ENCODE measurements around the gene CCDC92B. TPM values are rescaled to one million over a fixed set of nuclear protein-coding genes. Genes with fewer than 3 reads are reported as not detected.
"Not testable (repeated sequence)": the region's sequence is repeated elsewhere in the genome, so short reads cannot be mapped to it uniquely, and the experiment has no call there.

Gene CCDC92B
- total RNA-seq, 6 donors from 2014 or later: 0.34 TPM; not detected in 4

DNA sequence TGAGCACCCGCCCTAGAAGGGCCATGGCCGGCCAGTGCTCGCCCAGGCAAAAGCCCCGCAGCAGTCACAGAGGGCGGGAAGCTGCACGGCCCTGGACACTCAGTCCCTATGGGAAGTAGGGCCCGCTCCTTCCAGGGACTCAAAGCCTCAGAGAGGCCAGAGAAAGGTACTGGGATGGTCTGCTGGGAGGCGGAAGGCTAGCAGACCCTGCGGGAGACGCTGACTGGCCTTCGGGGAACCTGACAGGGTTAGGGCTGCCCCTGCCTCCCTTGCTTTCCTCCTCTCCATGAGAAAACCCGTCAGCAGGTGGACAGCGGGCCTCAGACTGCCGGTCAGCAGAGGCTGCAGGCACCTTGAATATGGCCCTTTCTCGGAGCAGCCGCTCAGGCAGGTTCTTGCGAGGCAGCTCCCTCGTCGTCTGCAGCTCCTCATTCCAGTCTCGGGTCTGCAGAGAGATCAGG, 49.4 kb downstream of the CCDC92B start:
- Histone ChIP-seq H3K36me3 (peaks cover 40 to 93% (median 82%) of the 10 kb centered on the region in 4 donors), H3K27me3 (no peaks in the 10 kb centered on the region), H3K4me1 (no peaks in the 10 kb centered on the region), H3K27ac (no peak overlapping the region), H3K9me3 (no peaks in the 10 kb centered on the region), H3K4me3 (no peak overlapping the region)
- TF ChIP-seq POLR2AphosphoS5 (IDR thresholded peaks at IDR 0.05) (no peak), POLR2A (IDR thresholded peaks at IDR 0.05) (no peak), EP300 (IDR thresholded peaks at IDR 0.05) (no peak)
- TF ChIP-seq, protein P1, sequence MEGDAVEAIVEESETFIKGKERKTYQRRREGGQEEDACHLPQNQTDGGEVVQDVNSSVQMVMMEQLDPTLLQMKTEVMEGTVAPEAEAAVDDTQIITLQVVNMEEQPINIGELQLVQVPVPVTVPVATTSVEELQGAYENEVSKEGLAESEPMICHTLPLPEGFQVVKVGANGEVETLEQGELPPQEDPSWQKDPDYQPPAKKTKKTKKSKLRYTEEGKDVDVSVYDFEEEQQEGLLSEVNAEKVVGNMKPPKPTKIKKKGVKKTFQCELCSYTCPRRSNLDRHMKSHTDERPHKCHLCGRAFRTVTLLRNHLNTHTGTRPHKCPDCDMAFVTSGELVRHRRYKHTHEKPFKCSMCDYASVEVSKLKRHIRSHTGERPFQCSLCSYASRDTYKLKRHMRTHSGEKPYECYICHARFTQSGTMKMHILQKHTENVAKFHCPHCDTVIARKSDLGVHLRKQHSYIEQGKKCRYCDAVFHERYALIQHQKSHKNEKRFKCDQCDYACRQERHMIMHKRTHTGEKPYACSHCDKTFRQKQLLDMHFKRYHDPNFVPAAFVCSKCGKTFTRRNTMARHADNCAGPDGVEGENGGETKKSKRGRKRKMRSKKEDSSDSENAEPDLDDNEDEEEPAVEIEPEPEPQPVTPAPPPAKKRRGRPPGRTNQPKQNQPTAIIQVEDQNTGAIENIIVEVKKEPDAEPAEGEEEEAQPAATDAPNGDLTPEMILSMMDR (IDR thresholded peaks at IDR 0.05): no peak
- whole genome bisulfite sequencing, 2 donors: 95% methylated on average over 11 to 20 of the region's 20 CpGs
- DNase-seq (peak in 1 of 2 donors; percentile 51), ATAC-seq (ENCODE audit: low FRiP score in 2 of 2) (no peak)

DNA sequence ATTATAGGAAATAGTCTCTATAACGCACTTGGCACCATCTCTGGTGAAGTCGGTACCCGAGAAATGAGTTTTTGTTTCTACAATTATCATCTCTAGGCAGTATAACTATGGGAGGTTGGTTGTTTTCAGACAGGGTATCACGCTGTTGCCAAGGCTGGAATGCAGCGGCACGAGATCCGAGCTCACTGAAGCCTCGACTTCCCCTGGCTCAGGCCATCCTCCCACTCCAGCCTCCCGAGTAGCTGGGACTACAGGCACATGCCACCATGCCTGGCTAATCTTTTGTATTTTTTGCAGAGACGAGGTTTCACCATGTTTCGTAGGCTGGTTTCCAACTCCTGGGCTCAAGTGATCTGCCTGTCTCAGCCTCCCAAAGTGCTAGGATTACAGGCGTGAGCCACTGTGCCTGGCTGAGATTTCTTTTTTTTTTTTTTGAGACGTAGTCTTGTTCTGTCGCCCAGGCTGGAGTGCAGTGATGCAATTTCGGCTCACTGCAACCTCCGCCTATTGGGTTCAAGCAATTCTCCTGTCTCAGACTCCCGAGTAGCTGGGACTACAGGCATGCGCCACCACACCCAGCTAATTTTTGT, 50.1 kb downstream of the CCDC92B start:
- ATAC-seq (ENCODE audit: low FRiP score in 2 of 2); H3K4me3 ChIP-seq; H3K27me3 ChIP-seq; H3K4me1 ChIP-seq; H3K9me3 ChIP-seq; H3K27ac ChIP-seq: not testable (repeated sequence)
- DNase-seq: peak in 1 of 2 donors; percentile 4
- 92% methylated on average over 18 of the region's 18 CpGs for WGBS, 2 donors
- H3K36me3 ChIP-seq: peaks cover 40 to 98% (median 89%) of the 10 kb centered on the region in 4 donors

DNA sequence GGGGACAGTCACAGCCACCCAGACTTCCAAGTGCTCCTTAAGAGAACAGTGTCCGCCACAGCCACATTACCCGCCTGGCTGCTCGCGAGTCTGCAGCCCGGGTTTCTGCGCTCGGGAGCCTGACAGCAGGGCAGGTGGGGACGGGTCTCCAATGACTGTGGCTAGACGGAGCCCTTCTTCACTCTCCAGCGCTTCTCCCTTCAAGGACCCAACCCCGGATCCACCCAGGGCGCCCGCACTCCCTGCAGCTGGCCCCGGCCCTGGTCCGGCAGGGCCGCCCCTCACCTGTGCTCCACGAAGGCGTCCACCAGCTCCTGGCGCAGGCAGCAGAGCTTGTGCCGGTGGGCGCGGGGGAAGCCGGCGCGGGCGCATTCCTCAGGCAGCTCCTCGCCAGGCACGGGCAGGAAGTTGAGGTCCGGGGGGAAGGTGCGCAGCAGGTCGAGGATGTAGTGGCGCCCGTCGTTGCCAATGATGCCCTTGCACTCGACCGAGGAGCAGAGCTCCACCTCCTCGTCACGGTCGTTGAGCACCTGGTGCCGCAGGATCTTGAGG, 51.8 kb downstream of the CCDC92B start:
- 95 to 96% methylated on average over 16 to 38 of the region's 40 CpGs for WGBS, 2 donors
- no peaks in the 10 kb centered on the region for H3K4me1 ChIP-seq
- no peaks in the 10 kb centered on the region for H3K9me3 ChIP-seq
- DNase-seq (peak; percentile 15 to 77), ATAC-seq (ENCODE audit: low FRiP score in 2 of 2) (no peak)
- H3K36me3 ChIP-seq: peaks cover 40 to 96% (median 85%) of the 10 kb centered on the region in 4 donors
- H3K27ac ChIP-seq: no peak overlapping the region
- TF ChIP-seq EP300 (IDR thresholded peaks at IDR 0.05): no peak
- TF ChIP-seq, protein P1 (IDR thresholded peaks at IDR 0.05): no peak
- no peak for TF ChIP-seq POLR2A (IDR thresholded peaks at IDR 0.05)
- no peak for TF ChIP-seq POLR2AphosphoS5 (IDR thresholded peaks at IDR 0.05)
- no peaks in the 10 kb centered on the region for H3K27me3 ChIP-seq
- H3K4me3 ChIP-seq: no peak overlapping the region

DNA sequence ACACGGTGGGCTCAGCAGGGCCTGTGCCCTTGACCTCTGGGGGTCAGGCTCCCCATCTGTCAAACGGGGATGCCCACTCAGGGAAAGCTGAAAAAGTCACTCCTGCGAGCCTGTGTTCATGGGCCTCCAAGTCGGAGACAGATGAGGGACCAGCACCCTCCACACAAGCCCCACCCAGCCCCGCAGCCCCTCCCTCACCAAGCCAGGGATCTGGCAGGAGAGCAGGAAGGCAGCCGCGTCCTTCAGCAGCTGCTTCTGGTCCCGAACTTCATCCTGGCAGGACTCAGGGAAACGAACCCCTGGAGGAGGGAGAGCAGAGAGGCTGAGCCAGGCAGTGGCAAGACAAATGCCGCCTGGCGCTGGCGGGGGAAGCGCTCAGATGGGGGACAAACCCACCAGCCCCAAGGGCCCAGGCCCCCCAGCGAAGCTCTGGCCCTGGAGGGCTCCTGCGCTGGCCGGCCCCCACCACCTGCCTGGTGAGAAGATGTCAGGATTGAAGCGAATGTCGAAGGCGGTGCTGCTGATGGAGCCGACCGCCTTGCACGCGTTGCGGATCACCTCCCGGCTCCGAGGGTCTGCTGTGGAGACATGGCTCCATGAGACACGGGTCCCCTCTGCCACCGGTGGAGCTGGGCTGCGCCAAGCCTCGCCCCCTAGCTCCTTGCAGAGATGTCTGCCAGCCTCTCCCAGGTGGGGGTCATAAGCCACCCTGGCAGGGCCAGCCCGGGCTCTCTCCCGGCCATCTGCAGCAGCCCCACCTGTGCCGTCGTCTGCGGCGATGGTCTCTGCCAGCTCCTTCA, 53.3 kb downstream of the CCDC92B start:
- no peak overlapping the region for H3K27ac ChIP-seq
- WGBS, 2 donors: 95% methylated on average over 10 to 24 of the region's 36 CpGs
- no peaks in the 10 kb centered on the region for H3K9me3 ChIP-seq
- TF ChIP-seq POLR2AphosphoS5 (IDR thresholded peaks at IDR 0.05) (no peak), POLR2A (IDR thresholded peaks at IDR 0.05) (no peak), EP300 (IDR thresholded peaks at IDR 0.05) (no peak)
- TF ChIP-seq, protein P1 (IDR thresholded peaks at IDR 0.05): no peak
- H3K27me3 ChIP-seq: no peaks in the 10 kb centered on the region
- peak; percentile 20 to 78 for DNase-seq
- H3K4me3 ChIP-seq: no peak overlapping the region
- no peak for ATAC-seq (ENCODE audit: low FRiP score in 2 of 2)
- H3K4me1 ChIP-seq: no peaks in the 10 kb centered on the region
- H3K36me3 ChIP-seq: peaks cover 36 to 95% (median 85%) of the 10 kb centered on the region in 4 donors

DNA sequence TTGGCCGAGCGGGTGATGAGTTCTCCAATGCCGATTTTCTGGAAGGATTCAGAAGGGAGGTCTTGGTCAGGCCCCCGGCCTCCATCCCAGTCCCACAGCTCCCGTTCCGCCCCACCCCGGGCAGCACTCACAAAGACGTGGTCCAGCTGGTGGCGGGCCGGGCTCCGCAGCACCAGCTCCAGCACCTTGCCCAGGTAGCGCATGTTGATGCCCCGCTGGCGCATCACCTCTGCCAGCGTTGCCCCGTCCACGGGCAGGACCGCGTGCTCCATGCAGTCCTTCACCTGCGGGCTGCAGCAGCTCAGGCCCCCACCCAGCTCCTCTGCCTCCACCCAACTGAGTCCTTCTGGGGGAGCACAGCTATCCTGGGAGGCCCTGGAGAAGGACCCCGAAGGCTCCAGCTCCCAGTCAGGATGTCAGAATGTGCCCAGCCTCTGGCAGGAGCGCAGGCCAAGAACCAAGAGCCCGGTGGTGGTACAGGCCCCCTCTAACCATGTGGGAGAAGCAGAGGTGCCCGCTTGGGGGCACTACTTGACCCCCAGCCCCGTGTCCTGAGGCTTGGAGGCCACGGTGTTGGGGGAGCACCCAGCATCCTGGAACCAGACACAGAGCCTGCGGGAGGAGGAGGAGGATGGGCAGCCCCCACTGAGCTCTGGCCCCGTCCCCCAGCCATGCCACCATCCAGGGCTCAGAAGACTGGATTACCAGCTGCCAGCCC, 54.0 kb downstream of the CCDC92B start:
- no peaks in the 10 kb centered on the region for H3K27me3 ChIP-seq
- no peak for TF ChIP-seq EP300 (IDR thresholded peaks at IDR 0.05)
- no peak for TF ChIP-seq POLR2A (IDR thresholded peaks at IDR 0.05)
- TF ChIP-seq, protein P1 (IDR thresholded peaks at IDR 0.05): no peak
- no peak for TF ChIP-seq POLR2AphosphoS5 (IDR thresholded peaks at IDR 0.05)
- H3K36me3 ChIP-seq: peaks cover 30 to 95% (median 83%) of the 10 kb centered on the region in 4 donors
- H3K9me3 ChIP-seq: no peaks in the 10 kb centered on the region
- WGBS, 2 donors: 92 to 100% methylated on average over 1 to 28 of the region's 28 CpGs
- DNase-seq (peak in 1 of 2 donors; percentile 83), ATAC-seq (ENCODE audit: low FRiP score in 2 of 2) (no peak)
- H3K4me3 ChIP-seq: no peak overlapping the region
- no peak overlapping the region for H3K27ac ChIP-seq
- H3K4me1 ChIP-seq: peaks cover 0 to under 1% (median 0%) of the 10 kb centered on the region in 4 donors

Measured in upper lobe of left lung (tissue), 6 donors.